LoVo (cell line): Measurements from ENCODE around the gene FBXL13.
"Not testable (repeated sequence)": the region's sequence is repeated elsewhere in the genome, so short reads cannot be mapped to it uniquely, and the experiment has no call there.

Source experiments
- DNase-seq: peaks from one replicate; pipeline ENCODE4 v3.0.0-alpha.2; 2016; ENCODE audit warnings: low spot score

Gene FBXL13

GRCh38 chr7:102982235-102982634, 92.4 kb downstream of the FBXL13 start:
- no peak for DNase-seq

GRCh38 chr7:102981451-102981850, 93.1 kb downstream of the FBXL13 start:
- DNase-seq = no peak

- no peak for DNase-seq
These were observed 94.9 kb downstream of the FBXL13 start for GRCh38 chr7:102979670-102980069.

GRCh38 chr7:102978284-102978683, 96.3 kb downstream of the FBXL13 start:
- peak; percentile 24 for DNase-seq

- DNase-seq = not testable (repeated sequence)
These were observed 97.0 kb downstream of the FBXL13 start for GRCh38 chr7:102977586-102977985.

- DNase-seq = no peak
These were observed 98.1 kb downstream of the FBXL13 start for GRCh38 chr7:102976493-102976892.

- no peak for DNase-seq
These were observed 98.7 kb downstream of the FBXL13 start for GRCh38 chr7:102975854-102976253.

GRCh38 chr7:102974366-102975236, 100.0 kb downstream of the FBXL13 start:
- DNase-seq = no peak

GRCh38 chr7:102973096-102973802, 101.3 kb downstream of the FBXL13 start:
- no peak for DNase-seq

- DNase-seq = no peak
These were observed 106.8 kb downstream of the FBXL13 start for GRCh38 chr7:102967798-102968197.

GRCh38 chr7:102966465-102966864, 108.1 kb downstream of the FBXL13 start:
- no peak for DNase-seq

GRCh38 chr7:102961993-102962392, 112.6 kb downstream of the FBXL13 start:
- DNase-seq = not testable (repeated sequence)

GRCh38 chr7:102958004-102958403, 116.6 kb downstream of the FBXL13 start:
- DNase-seq = not testable (repeated sequence)

GRCh38 chr7:102954359-102954758, 120.2 kb downstream of the FBXL13 start:
- DNase-seq = not testable (repeated sequence)

GRCh38 chr7:102953406-102953805, 121.2 kb downstream of the FBXL13 start:
- no peak for DNase-seq

- DNase-seq = no peak
These were observed 122.8 kb downstream of the FBXL13 start for GRCh38 chr7:102951839-102952238.

GRCh38 chr7:102944241-102944640, 130.4 kb downstream of the FBXL13 start:
- no peak for DNase-seq

GRCh38 chr7:102943423-102944169, 131.0 kb downstream of the FBXL13 start:
- no peak for DNase-seq

- DNase-seq = no peak
These were observed 131.7 kb downstream of the FBXL13 start for GRCh38 chr7:102942868-102943267.

- no peak for DNase-seq
These were observed 132.3 kb downstream of the FBXL13 start for GRCh38 chr7:102942181-102942866.

- no peak for DNase-seq
These were observed 135.9 kb downstream of the FBXL13 start for GRCh38 chr7:102938679-102939078.
